ENCODE results near the gene PLAAT3. TPM values are rescaled to one million over a fixed set of nuclear protein-coding genes. Genes with fewer than 3 reads are reported as not detected.
"Not testable (repeated sequence)": the region's sequence is repeated elsewhere in the genome, so short reads cannot be mapped to it uniquely, and the experiment has no call there.

PLAAT3 gene
- total and polyA plus RNA-seq, 8 donors, result 6.0 to 86.4 (median 9.3) TPM

GRCh38 chr11:63549411-63549810 is 64.8 kb downstream of the PLAAT3 start:
- H3K4me1 ChIP-seq, result peaks cover 0 to 8% of the 10 kb centered on the region in 2 donors
- intact Hi-C loops (cut with DNase I), result no loop called here
- peaks cover 0 to 23% of the 10 kb centered on the region in 2 donors for H3K36me3 ChIP-seq
- H3K27me3 ChIP-seq, result no peaks in the 10 kb centered on the region
- no peaks in the 10 kb centered on the region for H3K9me3 ChIP-seq
- H3K4me3 ChIP-seq, result no peak overlapping the region
- H3K27ac ChIP-seq, result no peak overlapping the region
- TF ChIP-seq, protein P1, sequence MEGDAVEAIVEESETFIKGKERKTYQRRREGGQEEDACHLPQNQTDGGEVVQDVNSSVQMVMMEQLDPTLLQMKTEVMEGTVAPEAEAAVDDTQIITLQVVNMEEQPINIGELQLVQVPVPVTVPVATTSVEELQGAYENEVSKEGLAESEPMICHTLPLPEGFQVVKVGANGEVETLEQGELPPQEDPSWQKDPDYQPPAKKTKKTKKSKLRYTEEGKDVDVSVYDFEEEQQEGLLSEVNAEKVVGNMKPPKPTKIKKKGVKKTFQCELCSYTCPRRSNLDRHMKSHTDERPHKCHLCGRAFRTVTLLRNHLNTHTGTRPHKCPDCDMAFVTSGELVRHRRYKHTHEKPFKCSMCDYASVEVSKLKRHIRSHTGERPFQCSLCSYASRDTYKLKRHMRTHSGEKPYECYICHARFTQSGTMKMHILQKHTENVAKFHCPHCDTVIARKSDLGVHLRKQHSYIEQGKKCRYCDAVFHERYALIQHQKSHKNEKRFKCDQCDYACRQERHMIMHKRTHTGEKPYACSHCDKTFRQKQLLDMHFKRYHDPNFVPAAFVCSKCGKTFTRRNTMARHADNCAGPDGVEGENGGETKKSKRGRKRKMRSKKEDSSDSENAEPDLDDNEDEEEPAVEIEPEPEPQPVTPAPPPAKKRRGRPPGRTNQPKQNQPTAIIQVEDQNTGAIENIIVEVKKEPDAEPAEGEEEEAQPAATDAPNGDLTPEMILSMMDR (IDR thresholded peaks at IDR 0.05), result no peak
- DNase-seq (no peak), ATAC-seq (no peak)

GRCh38 chr11:63548178-63548577 is 66.1 kb downstream of the PLAAT3 start:
- Histone ChIP-seq H3K4me3 (no peak overlapping the region), H3K27ac (no peak overlapping the region), H3K9me3 (no peaks in the 10 kb centered on the region), H3K27me3 (no peaks in the 10 kb centered on the region), H3K36me3 (peaks cover 0 to 28% of the 10 kb centered on the region in 2 donors), H3K4me1 (no peaks in the 10 kb centered on the region)
- DNase-seq, result no peak
- TF ChIP-seq, protein P1 (IDR thresholded peaks at IDR 0.05), result no peak
- intact Hi-C loops (cut with DNase I), result no loop called here
- no peak for ATAC-seq

DNA sequence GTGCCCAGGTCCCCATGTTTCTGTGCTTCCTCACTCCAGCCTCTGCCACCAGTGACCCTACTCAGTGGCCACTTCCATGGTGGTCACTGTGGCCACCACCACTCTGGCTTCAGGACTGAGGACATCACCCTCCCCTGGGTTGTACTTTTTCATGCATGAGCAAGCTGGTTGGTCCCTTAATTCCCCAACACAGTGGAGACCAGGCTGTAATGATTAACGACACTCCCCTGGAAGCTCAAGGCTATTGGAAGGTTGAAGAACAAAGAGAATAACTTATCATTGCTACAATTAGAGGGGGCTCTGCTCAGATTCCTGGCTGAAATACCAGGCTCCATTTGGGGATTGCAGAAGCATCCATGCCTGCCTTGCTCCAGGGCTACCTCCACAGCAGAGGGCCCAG is 67.2 kb downstream of the PLAAT3 start:
- no peak overlapping the region for H3K27ac ChIP-seq
- DNase-seq (no peak), ATAC-seq (no peak)
- intact Hi-C loops (cut with DNase I), result no loop called here
- H3K9me3 ChIP-seq, result no peaks in the 10 kb centered on the region
- H3K4me3 ChIP-seq, result no peak overlapping the region
- H3K36me3 ChIP-seq, result peaks cover 0 to 28% of the 10 kb centered on the region in 2 donors
- no peaks in the 10 kb centered on the region for H3K27me3 ChIP-seq
- peaks cover 0 to 3% of the 10 kb centered on the region in 2 donors for H3K4me1 ChIP-seq
- TF ChIP-seq, protein P1 (IDR thresholded peaks at IDR 0.05), result no peak

DNA sequence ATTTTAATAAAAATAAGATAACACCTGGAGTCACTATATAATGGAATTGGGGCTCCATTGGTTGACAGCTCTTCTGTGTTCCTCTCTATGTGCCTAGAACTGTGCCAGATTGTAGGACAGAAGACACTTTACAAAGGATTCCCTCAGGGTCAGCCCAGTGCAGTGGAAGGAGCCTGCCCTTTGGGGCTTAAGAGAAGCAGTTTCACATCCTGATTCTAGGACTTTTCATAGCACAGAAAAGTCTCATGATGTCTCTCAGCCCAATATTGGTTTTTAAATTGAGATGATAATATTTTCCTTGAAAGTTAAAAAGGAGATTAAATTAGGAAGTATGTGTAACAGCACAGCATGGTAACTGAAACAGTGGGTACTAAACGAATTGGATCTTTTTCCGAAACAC is 70.5 kb downstream of the PLAAT3 start:
- H3K9me3 ChIP-seq, result no peaks in the 10 kb centered on the region
- H3K36me3 ChIP-seq, result peaks cover 0 to 28% of the 10 kb centered on the region in 2 donors
- H3K4me1 ChIP-seq, result peaks cover 0 to 12% of the 10 kb centered on the region in 2 donors
- no peaks in the 10 kb centered on the region for H3K27me3 ChIP-seq
- intact Hi-C loops (cut with DNase I), result no loop called here
- ATAC-seq, result no peak
- no peak for DNase-seq
- TF ChIP-seq, protein P1 (IDR thresholded peaks at IDR 0.05), result no peak
- H3K4me3 ChIP-seq, result no peak overlapping the region
- no peak overlapping the region for H3K27ac ChIP-seq

DNA sequence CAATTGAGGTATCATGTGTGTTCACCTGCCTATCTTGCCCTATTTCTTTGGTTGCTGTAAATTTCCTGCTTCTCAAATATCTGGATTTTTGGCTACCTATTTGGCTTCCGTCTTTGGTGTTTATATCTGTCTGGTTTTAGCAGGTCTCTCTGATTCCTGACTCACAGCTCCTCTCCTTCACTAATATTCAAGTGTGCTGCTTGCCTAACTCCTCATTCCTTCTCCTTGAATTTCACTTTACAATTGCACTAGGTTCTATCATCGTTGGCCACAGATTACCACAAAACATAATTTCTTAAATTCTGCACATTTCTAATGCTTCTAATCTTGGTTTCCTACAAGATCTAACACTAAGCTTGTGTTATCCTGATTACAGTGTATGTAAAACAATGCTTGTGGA is 71.7 kb downstream of the PLAAT3 start:
- peak; percentile 57 for ATAC-seq
- H3K27me3 ChIP-seq; intact Hi-C loops (cut with DNase I): not testable (repeated sequence)

More for the DNA sequence above, 71.7 kb downstream of the PLAAT3 start:
- not testable (repeated sequence) for H3K27ac ChIP-seq, H3K9me3 ChIP-seq, H3K4me3 ChIP-seq, DNase-seq
- Histone ChIP-seq H3K36me3 (peaks cover 0 to 28% of the 10 kb centered on the region in 2 donors), H3K4me1 (peaks cover 8 to 24% of the 10 kb centered on the region in 2 donors)
